GM18861 (cell line): ENCODE data around the gene APEH.

ENCODE experiments used
- ATAC-seq: cut with Tn5 transposase; IDR thresholded peaks from one replicate; pipeline ENCODE4 v1.9.1; 2021; ENCODE audit not compliant: unreplicated experiment

The APEH gene

DNA sequence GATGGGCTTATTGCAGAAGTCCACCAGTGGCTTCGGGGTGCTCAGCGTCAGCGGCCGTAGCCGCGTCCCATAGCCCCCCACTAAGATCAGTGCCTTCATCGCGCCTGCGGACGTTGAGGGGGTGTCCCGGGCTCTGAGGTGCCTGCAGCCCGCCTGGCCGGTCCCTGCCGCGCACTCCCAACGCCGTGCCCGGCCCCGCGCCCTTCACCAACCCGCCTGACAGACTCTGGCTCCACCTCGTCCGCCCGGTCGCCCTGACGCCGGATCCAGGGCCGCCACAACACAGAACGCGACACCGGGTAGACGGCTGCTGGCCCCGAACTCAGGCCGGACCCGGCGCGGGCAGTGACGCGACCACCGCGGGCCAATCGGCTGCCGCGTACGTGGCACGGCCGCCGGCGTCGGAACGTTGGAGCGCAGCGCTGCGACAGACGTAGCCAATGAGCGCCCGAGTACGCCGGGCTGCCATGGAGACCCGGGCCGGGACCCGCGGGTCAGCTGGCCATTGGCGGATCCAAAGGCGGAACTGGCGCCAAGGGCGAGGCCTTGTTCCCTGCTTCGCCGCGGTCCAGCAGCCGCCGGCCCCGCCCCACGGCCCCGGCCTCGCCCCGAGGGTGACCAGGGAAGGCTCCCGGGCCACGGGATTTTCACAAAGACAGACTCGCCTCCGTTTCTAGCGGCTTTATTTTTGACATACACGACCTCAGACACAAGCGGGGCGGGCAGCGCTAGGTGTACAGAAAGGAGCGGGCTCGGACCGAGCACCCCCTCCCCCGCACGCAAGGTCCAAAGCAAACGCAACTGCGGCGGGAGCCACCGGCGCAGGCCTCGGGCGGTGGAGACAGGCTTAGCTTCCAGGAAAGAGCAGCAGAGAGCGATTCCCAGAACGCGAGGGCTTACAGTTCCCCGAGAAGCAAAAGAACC is 49.7 kb downstream of the APEH start, which contains the start of gene GMPPB:
TSS of gene GMPPB (minus strand) at position 324 of the 924 bp plus-strand sequence. CDS start at position 99, 225 bp downstream.
- peak; percentile 75 for ATAC-seq

DNA sequence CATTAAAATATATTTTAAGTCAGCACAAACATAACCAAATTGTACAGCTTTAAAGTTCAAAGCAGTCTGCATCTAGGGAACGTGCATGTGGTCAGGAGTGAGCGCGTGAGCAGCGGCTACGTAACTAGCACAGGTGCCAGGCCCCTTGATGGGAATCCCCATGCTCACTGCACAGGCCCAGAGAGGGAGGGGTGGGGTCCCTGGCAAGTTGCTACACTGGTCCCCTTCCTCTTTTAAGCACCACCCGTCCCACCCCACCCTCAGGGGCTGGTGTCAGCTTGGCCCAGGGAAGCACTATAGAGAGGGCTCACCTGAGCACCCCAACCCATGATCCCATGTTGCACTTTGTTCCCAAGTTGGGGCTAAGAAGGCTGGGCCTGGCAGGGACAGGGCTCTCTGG is 50.4 kb downstream of the APEH start:
- ATAC-seq: no peak

DNA sequence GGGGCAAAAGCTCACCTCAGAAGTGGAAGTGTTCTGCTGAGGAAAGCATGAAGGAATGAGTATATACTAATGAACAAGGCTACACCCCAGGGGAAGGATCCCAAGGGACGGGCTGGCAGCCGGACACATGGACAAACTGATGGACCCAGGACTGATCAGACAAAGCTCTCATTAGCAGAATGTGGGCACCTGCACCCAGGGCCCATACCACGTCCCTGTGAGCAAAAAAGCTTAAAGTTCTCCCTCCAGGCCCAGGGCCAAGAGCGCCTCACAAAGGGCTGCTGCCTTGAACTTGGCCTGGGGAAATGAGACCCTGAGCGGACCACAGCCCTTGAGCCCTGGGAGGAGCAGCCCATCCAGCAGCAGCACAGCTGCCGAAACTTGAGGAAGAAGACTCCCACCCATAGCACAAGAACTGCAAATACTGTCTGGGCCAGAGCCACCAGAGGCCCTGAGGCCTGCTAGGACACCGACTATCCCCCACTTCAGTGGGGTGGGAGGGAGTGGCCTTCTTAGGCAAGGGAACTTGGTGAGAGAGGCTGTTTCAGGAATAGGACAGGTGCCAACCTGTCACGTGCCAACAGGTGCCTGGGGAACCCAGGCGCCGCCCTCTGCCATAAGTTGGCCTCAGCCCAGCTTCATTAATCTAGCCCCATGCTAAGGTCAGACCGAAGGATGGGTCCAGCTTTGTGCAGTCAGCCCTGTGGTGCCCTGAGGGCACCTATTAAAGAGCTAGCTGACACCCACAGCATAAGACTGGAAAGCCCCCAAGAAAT is 51.9 kb downstream of the APEH start:
- ATAC-seq: no peak

DNA sequence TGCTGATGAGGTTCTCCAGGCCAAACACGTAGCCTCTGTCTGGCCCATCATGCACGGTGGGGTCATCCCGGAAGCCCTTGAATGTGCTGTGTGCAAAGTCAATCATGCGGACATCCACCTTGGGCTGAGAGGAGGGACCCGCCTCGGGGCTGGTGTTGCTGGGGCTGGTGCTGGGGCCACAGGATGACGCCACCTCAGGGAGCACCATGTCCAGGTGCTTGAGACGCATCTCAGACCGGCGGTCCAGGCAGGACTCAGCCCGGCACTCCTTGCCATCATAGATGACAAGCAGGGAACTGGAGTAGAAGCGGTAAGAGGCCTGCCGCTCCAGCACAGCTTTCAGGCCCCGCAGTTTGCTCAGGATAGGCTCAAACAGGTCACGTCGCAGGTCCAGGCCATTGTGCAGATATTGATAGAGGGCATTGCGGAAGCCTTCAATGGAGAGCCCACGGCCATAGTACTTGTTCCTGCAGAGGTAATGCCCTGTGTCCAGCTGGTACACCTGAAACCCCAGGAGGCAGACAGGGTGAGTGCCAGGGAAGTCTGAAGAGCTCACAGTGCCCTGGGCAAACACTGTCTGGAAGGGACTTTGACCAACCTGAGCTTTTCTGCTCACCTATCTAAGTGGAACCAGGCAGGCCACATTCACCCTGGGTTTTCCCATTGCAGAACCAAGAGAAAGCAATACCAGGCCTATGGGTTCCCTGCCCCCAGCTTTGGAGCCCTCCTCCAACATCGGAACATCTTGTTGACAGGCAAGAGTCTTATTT is 53.2 kb downstream of the APEH start:
- no peak for ATAC-seq

DNA sequence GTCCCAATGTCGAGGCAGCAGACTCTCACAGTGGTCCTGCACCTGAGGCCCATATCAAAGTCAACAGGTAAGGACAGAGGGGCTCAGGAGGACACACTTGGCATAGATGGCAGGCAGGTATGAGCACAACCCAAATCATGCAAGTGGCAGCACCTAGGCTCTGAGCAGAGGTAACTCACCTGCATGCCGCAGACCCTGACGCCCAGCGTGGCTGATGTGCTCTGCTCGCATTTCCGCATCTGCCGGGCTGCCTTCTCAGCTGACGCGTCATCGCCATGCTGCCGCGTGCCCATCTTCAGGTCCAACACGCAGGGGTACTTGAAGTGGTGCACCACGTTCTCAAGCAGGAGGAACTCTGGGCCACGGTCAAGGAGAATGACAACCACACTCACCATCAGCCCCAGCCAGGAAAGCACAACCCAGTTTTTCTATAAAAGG is 53.8 kb downstream of the APEH start:
- ATAC-seq: no peak

DNA sequence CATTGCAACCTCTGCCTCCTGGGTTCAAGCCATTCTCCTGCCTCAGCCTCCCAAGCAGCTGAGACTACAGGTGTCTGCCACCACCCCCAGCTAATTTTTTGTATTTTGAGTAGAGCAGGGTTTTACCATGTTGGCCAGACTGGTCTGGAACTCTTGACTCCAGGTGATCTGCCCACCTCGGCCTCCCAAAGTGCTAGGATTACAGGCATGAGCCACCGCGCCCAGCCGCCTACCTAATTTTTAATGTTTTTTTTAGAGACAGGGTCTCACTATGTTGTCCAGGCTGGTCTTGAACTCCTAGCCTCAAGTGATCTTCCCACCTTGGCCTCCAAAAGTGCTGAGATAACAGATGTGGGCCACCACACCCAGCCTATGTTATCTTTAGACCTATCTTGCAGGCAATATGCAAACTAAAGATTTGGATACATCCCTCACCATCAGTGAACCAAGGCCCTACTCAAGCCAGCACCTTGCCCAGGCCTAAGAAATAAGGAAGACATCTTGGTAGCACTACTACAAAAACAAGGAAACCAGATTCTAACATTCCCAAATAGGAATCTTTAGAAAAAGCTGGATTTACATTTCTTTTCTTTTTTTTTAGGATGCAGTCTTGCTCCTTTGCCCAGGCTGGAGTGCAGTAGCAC is 55.9 kb downstream of the APEH start:
- no peak for ATAC-seq

DNA sequence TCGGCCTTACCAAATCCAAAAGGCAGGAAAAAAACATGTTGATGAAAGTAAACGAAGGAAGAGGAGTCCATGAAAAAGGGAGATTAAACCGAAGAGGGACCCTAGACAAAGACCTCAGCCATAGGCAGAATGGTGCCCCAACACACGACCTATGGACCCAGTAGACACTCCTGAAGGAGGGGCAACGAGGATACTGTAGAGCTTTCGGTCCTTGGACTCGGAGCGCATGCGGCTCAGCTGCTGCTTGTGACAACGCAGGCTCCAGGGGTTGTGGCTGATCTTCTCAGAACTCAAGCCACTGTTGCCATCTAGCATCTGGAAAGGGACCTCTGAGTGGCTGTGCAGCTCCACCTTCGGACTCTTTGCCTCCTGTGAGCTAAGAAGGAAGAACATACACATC is 58.4 kb downstream of the APEH start:
- ATAC-seq: no peak

DNA sequence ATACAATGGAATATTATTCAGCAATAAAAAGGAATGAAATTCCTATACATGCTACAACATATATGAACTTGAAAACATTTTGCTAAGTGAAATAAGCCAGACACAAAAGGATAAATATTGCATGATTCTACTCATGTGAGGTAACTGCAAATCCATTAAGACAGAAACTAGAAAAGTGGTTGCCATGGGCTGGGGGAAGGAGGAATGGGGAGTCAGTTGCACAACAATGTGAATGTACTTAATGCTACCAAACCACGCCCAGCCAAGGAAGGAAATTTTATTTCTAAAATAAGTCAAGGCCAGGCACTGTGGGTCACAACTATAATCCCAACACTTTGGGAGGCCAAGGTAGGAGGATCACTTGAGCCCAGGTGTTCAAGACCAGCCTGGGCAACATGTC is 59.4 kb downstream of the APEH start:
- no peak for ATAC-seq
